Stimulated activated CD8-positive, alpha-beta memory T cell treated with anti-CD3 and anti-CD28 coated beads, Interleukin-4, amount 100 ng/mL, for 4 hours (primary cell): Measurements from ENCODE around the gene PPP1R9B.

Source experiments
- DNase-seq, 2 donors: peaks; one replicate each; pipeline ENCODE4 v3.0.0-alpha.2; 2020; ENCODE audit warnings: low read depth in 2 of 2, low spot score in 1 of 2

The PPP1R9B gene

DNA sequence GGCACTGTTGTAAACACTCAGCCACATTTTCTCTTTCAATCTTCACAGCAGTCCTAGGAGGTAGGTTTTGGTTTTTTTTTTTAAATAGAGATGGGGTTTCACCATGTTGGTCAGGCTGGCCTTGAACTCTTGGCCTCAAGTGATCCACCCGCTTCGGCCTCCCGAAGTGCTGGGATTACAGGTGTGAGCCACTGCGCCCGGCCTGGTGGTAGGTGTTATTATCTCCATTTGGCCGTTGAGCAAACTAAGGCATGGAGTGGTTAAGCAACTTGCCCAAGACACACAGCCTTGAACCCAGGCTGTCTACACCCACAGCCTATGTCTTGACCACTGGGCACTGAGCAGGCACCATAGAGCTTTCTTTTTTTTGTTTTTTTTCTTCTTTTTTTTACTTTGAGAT, 24.0 kb upstream of the PPP1R9B start:
- DNase-seq, result no peak

DNA sequence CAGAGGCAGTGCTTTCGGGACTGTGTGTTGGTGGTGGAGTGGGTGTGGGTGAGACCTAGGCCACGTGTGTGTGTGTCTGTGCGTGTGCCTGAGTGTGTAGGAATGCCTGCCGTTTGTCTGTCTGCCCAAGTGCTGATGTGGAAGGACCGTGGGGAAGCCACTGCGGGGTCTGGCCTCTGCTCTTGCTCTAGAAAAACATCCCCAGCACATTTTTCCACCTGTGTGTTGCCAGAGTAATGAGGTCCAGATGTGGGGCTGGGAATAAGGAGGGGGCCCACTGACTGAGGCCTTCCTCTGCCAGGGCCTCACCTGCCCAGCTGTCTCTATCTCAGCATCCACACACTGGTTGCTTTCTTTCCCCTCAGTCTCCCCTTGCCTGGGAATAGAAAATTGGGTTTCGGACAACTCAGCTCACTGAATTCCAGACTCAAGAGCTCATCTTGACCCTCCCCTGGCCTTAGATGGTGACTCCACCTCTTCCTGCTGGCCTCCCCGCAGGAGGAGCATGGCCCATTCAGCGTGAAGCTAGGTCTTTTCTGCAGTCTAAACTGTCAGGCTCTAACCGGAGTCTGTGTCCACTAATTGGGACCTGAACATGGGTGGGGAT, 23.0 kb upstream of the PPP1R9B start:
- DNase-seq, result no peak

DNA sequence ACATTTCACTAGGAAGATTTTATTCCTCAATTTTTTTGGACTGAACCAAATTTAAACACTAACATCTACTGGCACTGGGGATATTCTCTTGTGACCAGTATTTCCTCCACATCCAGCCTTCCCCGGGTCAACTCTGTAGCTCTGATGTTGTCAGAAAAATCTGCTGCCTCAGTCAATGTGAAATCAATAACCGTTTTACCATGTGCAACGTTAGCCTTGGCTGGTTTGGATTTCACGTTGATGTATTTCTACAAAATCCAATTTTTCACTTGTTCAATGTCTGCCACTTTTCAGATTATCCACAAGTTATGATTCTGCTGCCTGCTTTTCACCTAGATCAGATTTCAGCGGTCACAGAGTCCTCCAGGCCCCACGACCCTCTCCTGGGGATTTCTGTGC, 22.5 kb upstream of the PPP1R9B start:
- DNase-seq, result no peak

DNA sequence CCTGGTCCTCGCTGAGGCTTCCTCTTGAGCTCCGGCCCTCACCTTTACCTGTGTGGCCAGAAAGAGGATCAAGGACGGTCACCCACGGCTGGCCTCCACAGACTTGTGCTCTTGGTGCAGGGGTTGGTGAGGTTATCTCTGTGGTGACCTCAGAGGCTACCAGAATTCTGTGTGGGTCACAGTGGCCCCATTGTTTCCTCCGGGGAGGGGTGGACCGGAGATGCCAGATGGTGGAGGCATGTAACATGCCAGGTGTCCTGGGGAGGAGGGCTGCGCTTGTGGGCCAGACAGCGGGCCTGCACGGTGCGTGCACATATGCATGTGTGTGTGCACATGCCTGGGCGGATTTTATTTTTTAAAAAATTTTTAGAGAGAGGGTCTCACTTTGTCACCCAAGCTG, 21.7 kb upstream of the PPP1R9B start:
- DNase-seq, result no peak

DNA sequence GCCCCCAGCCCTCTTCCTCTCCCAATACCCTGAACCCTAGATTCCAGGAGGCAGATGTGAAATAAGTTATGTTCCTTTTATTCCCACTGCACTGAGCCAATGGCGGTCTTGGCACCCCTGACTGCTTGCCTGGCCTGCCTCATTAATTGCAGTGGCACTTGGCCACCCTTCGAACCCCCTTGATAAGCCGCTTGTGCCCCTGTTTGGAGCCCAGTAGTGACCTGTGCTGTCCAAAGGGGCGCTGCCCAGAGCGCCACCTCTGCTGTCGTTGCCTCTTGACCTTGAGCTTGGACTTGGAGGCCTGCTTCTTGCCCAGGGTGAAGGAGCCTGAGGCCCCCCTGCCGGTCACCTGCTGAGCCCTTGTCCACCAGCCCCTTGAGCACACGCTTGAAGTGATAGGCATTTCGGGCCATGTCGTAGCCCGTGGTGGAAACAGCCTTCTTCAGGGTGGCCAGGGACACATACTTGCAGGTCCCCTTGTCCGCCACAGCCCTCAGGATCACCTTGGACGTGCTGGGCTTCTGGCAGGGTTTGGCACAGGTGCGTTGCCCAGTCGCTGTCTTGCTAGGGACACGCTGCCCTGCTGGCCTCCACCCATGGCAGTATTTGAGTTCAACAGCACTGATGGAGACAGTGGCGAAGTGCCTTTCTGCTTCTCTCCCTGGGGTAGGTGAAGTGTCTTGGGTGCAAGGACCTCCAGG, 21.0 kb upstream of the PPP1R9B start:
- DNase-seq, result no peak

DNA sequence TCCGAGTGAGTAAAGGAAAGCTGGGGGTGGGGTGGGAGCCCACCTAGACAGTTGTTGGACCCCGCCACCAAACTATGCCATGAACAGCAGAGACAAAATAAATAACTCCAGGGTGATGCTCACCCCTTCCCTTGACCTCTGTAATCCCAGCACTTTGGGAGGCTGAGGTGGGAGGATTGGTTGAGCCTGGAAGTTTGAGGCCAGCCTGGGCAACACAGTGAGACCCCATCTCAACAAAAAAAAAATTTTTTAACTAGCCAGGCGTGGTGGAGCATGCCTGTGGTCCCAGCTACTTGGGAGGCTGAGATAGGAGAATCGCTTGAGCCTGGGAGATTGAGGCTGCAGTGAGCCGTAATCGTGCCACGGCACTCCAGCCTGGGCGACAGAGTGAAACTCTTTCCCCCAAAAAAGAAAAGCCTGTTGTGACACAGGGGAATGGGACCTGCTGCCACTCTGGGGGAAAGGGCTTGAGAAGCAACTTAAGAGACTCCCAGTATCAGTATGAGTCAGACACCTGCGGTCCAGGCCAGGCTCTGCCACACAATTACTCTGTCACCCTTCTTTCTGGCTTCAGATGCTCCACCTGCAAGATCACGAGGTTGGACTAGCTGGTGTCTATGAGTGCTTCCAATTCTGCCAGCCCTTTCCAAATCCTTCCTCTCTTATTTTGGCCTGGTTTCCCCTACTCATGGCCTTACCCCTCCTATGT, 20.3 kb upstream of the PPP1R9B start:
- no peak for DNase-seq

DNA sequence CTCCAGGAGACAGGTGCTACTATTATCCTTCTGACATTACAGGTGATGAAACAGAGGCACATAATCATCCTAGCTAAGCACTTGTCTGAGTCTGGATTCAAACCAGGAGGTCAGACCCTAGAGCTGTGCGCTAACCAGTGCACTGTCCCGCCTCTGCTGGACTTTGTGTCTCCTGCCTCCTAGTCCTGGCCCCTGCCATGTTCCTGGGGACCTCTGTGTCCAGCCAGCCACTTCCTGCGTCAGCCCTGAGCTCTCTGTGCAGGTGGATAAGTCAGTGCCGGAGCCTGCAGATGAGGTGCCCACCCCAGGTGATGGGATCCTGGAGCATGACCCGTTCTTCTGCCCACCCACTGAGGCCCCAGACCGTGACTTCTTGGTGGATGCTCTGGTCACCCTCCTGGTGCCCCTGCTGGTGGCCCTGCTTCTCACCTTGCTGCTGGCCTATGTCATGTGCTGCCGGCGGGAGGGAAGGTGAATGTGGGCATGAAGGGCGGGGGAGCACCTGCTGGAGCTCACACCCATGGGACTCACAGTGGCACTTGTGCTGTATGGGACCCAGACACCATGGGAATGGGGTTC, 19.5 kb upstream of the PPP1R9B start:
- DNase-seq, result no peak

DNA sequence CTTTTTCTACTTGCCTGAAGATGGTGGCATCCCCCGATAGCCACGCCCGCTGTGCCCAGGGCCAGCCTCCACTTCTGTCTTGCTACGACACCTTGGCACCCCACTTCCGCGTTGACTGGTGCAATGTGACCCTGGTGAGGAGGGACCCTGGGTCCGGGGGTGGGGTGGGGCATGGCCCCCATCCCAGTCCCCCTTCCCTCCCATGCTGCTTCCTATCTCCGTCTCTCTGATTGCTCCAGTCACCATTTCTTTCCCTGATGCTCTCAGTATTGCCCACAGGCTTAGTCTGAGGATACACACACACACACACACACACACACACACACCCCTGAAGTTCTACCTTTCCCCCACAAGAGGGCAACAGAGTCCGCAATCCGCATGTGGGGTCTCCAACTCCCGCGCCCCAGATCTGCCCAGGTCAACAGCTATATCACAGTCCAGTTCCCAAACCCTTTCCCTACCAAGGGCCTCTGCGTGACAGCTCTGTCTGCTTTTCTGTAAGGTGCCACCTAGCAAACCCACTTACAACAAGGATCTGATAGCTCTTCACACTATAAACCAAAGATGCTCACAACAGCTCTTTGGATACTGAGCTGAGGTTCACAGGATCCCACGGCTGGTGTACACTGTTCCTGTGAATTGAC, 18.8 kb upstream of the PPP1R9B start:
- DNase-seq, result peak in 1 of 2 donors; percentile 35

DNA sequence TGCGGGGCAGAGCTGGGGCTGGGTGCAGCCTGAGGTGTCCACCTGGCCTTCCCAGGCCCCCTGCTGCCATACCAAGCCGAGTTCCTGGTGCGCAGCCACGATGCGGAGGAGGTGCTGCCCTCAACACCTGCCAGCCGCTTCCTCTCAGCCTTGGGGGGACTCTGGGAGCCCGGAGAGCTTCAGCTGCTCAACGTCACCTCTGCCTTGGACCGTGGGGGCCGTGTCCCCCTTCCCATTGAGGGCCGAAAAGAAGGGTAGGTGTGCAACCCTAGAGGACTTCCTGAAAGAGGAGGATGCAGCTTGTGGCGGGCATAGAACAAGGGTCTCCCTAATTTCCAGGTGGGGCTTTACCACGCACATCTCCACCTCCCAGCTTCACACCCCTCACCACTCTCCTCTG, 17.8 kb upstream of the PPP1R9B start:
- DNase-seq, result no peak

DNA sequence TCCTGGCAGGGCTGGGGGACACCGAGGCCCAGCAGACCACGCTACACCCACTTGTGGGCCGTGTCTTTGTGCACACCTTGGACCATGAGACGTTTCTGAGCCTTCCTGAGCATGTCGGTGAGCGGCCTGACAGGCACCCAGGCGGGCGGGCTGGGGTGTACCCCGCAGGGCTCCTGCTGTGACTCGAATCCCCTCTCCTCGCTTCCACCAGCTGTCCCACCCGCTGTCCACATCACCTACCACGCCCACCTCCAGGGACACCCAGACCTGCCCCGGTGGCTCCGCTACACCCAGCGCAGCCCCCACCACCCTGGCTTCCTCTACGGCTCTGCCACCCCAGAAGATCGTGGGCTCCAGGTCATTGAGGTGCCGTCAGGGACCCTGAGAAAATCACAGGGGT, 16.9 kb upstream of the PPP1R9B start:
- no peak for DNase-seq

DNA sequence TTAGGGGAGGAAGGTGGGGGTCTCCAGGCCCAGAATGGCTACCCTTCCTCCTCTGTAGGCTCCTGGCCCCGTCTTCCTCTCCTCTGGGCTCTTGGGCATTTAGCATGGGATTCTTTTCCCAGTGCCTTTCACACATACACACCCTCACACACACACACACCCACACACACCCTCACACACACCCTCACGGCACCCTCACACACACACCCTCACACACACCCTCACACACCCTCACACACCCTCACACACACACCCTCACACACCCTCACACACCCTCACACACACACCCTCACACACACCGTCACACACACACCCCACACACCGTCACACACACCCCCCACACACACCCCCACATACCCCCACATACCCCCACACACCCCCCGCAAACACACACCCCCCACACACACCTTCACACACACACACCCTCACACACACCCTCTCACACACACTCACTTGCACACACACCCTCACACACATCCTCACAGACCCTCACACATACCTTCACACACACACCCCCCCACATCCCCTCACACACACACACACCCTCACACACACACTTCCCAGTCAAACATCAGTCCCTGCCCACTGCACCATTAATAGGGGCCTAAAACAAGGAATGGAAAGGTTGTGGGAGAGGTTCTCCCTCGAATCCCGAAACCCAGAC, 16.2 kb upstream of the PPP1R9B start:
- DNase-seq, result no peak

DNA sequence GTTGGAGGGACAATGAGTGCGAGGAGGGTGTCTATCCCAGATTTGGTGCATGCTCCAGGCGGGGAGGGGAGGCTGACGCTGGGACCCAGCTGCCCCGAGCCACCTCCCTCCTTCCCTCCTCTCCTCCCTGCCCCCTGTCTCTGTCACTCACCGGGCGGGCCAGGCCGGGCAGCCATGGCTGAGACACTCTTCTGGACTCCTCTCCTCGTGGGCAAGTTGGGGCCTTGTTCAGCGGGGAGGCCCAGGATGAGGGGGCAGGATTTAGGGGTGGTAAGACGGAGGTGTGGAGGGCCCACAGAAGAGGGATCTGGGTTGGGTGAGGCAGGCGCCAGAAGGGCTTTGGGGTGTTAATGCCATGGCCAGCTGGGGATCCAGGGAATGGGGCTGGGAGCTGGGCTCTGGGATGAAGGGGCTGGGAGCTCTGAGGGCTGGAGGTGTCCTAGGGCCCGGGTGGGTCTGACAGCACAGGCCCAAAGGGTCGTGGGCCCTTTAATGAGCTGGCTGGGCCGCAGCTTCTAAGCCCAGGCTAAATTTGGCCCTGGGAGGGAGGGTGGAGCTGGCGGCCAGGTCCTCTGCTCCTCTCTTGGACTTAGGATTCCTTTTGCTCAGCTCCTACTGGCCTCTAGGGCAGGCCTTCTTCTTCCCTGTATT, 15.5 kb upstream of the PPP1R9B start, which contains the start of gene SGCA:
SGCA (plus strand) TSS at position 139 of the 651 bp plus-strand sequence; CDS start at position 175, 36 bp downstream.
- DNase-seq, result no peak

DNA sequence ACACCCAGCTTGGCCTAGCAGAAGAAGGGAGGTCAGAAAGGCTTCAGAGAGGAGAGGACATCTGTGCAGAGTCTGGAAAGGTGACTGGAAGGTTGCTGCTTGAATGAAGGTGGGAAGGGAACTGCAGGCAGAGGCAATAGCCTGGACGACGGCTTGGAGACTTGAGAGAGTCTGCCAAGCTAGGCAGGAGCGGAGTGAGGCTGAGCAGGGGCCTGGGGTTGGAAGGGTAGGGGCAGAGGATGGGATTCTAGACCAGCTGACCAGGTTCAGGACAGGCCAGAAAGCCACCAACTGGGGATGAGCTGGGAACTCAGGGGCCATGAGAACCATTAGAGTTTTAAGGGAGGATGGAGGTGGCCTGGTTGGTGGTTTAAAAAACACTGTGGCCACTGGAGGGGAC, 15.0 kb upstream of the PPP1R9B start:
- no peak for DNase-seq

DNA sequence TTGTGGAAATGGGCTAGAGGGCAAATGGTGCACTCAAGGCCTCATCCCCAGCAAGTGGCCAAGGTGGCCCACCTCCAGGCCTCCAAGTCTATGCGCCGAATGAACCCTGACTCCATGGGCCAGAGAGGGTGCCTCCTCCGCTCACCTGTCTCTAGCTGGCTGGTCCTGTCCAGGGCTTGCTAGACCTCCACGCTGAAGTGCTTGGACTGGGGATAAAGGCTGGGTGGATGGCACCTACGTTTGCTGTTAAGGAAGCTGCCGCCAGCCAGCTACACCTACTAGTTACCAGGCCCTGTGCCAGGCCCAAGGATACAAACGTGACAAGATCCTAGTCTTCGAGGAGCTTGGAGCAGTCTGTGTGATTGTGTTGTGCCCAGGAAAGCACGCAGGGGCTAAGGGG, 14.6 kb upstream of the PPP1R9B start:
- no peak for DNase-seq

DNA sequence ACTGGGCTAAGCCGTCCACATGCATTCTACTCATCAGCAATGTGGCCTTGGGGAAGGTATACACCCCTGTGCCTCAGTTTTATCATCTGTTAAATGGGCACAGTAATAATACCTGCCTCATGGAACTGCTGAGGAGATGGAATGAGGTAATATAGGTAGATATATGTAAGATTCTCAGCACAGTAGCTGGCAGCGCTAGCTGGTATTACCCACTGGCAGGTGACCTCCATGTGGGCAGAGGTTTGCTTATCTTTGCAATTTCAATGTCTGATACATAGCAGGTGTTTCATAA, 14.2 kb upstream of the PPP1R9B start:
- no peak for DNase-seq

DNA sequence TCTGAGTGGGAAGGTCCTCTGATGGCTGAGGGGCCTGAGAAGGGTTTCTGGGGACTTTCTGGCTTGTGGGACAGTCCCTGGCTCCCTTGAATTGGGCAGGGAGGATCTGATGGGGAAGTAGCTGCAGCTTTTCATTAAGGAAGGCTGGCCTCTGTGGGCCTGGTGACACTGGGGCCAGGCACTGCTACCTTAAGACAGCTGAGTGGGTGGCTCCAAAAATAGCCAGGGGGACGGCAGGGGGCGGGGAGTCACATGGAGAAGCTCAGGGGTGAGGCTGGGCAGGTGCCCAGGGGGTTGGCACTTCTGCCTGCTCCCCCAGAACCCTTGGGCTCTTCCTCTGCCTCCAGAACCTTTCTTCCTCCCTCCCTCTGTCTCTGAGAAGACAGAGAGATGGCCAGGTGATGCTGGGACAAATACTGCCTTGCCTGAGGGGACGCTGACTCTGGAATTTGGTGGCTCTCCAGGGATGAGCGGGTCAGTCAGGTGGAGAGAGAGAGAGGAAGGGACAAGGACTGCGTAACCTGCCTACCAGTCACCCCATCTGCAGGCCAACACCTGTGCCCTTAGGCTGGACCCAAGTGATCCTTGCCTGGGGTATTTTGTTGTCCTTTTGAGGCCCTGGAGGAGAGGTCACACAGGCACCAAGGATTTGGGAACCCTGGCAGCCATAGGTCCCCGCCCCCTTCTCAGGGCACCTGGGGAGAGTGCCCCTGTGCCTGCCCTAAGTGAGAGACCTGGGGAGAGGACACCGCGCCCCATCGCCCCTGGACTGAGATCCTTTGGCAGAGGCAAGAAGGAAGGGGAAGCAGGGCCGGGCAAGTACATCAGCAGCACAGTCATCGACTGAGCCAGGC, 13.6 kb upstream of the PPP1R9B start:
- no peak for DNase-seq

DNA sequence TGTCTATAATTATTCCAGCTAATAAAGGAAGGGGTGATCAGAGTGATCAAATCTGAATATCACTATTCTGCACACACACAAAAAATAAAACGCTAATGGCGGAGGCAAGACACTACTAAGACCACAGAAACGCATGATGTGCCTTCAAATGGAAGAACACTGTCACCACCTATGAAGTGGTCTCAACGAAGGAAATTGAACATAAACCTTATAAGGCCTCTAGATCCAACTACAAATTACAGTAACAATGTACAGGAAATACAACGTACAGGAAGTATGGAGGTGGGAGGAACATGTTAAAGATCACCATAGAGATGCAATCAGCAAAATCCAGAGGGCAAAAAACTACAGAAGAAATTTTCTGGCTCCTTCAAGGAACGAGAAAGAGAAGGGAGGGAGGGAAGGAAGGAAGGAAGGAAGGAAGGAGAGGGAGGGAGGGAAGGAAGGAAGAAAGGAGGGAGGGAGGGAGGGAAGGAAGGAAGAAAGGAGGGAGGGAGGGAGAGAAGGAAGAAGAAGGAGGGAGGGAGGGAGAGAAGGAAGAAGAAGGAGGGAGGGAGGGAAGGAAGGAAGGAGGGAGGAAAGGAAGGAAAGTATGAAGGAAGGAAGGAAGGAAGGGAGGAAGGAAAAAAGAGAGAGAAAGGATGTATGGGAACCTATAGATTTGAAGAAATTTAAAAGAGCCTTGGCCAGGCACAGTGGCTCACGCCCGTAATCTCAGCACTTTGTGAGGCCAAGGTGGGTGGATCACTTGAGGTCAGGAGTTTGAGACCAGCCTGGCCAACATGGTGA, 12.2 kb upstream of the PPP1R9B start:
- no peak for DNase-seq

DNA sequence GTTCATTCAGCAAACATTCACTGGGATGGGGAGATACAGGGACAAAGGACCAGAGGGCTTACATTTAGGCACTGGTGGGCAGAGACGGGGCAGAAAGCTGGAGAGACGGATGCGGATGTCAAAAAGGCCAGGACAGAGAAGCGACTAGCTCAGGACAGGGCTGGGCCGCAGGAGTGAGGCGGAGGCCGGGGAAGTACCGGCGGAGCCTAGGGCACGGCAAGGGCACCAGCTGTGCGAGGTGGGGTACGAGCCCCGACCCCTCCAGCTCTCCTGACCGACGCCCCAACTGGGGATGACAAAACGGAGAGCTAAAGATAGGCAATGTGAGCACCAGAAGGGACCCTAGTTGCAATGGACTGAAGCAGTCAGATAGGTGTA, 11.4 kb upstream of the PPP1R9B start:
- no peak for DNase-seq
